Endothelial cell of umbilical vein (primary cell): ENCODE data around the gene CDK2. TPM values are rescaled to one million over a fixed set of nuclear protein-coding genes. Genes with fewer than 3 reads are reported as not detected.
"Not testable (repeated sequence)": the region's sequence is repeated elsewhere in the genome, so short reads cannot be mapped to it uniquely, and the experiment has no call there.

Experiments used
- BruUV-seq: library from RNA; stranded (reverse); fragments of 400-500 nt; replicated peaks from 2 replicates; lab custom pipeline; 2021; lab: Mats Ljungman, UMichigan
- CTCF ChIA-PET: fragments of 300-600, 350-600 bp; sonication (Branson Sonifier 250); formaldehyde crosslinking; loops from one replicate; lab custom pipeline; 2021; ENCODE audit warnings: antibody characterized with exemption, inconsistent platforms; lab: Charles Lee
- POLR2A ChIA-PET: fragments of 300-600, 350-600 bp; sonication (Branson Sonifier 250); formaldehyde crosslinking; loops from one replicate; lab custom pipeline; 2021; ENCODE audit warnings: antibody characterized with exemption, inconsistent platforms; lab: Charles Lee
- DNase-seq: peaks from one replicate; pipeline ENCODE4 v3.0.0-alpha.2; 2011; ENCODE audit warnings: low read depth, low spot score
- FAIRE-seq: peaks from 2 replicates; lab custom pipeline; 2011; peaks lifted over from hg19 to GRCh38; lab: Jason Lieb, UNC
- H2AFZ ChIP-seq: 2 replicates; pipeline ENCODE4 v1.6.0; 2012; ENCODE audit warnings: low read depth, low read length, control low read depth, inconsistent platforms
- H3K27ac ChIP-seq: 2 replicates; pipeline ENCODE4 v1.5.1; 2011; ENCODE audit warnings: low read depth, mild to moderate bottlenecking, control low read depth, low read length, moderate library complexity; ENCODE audit not compliant: insufficient read depth
- H3K27me3 ChIP-seq, 2 experiments: 2 replicates each; pipeline versions ENCODE4 v1.6.0 to v1.6.1; 2011; ENCODE audit warnings: low read length in 2 of 2, mixed read lengths in 1 of 2; ENCODE audit not compliant: control insufficient read depth in 2 of 2, insufficient read depth in 2 of 2
- H3K36me3 ChIP-seq, 2 experiments: 2 replicates in 1 of 2; 3 replicates in 1 of 2; pipeline ENCODE4 v1.5.1; 2011; ENCODE audit warnings: low read length in 2 of 2, mild to moderate bottlenecking in 1 of 2, moderate library complexity in 1 of 2; ENCODE audit not compliant: control insufficient read depth in 2 of 2, insufficient read depth in 2 of 2; ENCODE audit errors: extremely low read depth in 1 of 2
- H3K4me1 ChIP-seq: 3 replicates; pipeline ENCODE4 v1.5.1; 2011; ENCODE audit warnings: mild to moderate bottlenecking, low read length; ENCODE audit not compliant: control insufficient read depth, insufficient read depth; ENCODE audit errors: extremely low read depth
- H3K4me2 ChIP-seq: 2 replicates; pipeline ENCODE4 v1.6.1; 2011; ENCODE audit warnings: low read length, control low read depth, mixed read lengths; ENCODE audit not compliant: insufficient read depth
- H3K4me3 ChIP-seq, 3 experiments: fragments of 200-600 bp in 1 of 3; sonication (generic), shearing (Covaris generic) in 1 of 3; replicated peaks in 1 of 3; 2 replicates each; pipeline ENCODE4 v1.5.1; 2011 to 2016; ENCODE audit warnings: control low read depth in 3 of 3, low read length in 3 of 3, mild to moderate bottlenecking in 2 of 3, inconsistent platforms in 1 of 3, low read depth in 1 of 3, moderate library complexity in 1 of 3; ENCODE audit not compliant: insufficient read depth in 1 of 3
- H3K79me2 ChIP-seq: 2 replicates; pipeline ENCODE4 v1.6.0; 2012; ENCODE audit warnings: low read length, inconsistent platforms; ENCODE audit not compliant: control insufficient read depth, insufficient read depth
- H3K9ac ChIP-seq: replicated peaks from 2 replicates; pipeline ENCODE3; 2011; ENCODE audit warnings: low read length, control low read depth; ENCODE audit not compliant: insufficient read depth; ENCODE audit errors: extremely low read depth
- H3K9me1 ChIP-seq: replicated peaks from 3 replicates; pipeline ENCODE4 v1.6.0; 2011; ENCODE audit warnings: mild to moderate bottlenecking, low read length; ENCODE audit not compliant: control insufficient read depth, insufficient read depth; ENCODE audit errors: extremely low read depth
- H3K9me3 ChIP-seq: replicated peaks from 2 replicates; pipeline ENCODE4 v1.5.1; 2012; ENCODE audit warnings: low read length, inconsistent platforms; ENCODE audit not compliant: control insufficient read depth, insufficient read depth
- H4K20me1 ChIP-seq: replicated peaks from 2 replicates; pipeline ENCODE3; 2011; ENCODE audit warnings: mild to moderate bottlenecking, low read length; ENCODE audit not compliant: control insufficient read depth, insufficient read depth; ENCODE audit errors: extremely low read depth
- CTCF ChIP-seq, 2 donors: IDR thresholded peaks; 1 replicate in 1 of 2; 2 replicates in 1 of 2; pipeline ENCODE4 v1.5.1; 2011; ENCODE audit warnings: low read length in 2 of 2, mild to moderate bottlenecking in 2 of 2, moderate library complexity in 2 of 2, control low read depth in 1 of 2, inconsistent platforms in 1 of 2, low read depth in 1 of 2; ENCODE audit not compliant: insufficient read depth in 1 of 2; ENCODE audit errors: extremely low read depth in 1 of 2
- EZH2 ChIP-seq: IDR thresholded peaks from 2 replicates; pipeline ENCODE4 v1.6.1; 2012; ENCODE audit warnings: borderline replicate concordance, low read depth, mild to moderate bottlenecking, moderate library complexity, low read length, inconsistent platforms; ENCODE audit not compliant: severe bottlenecking
- FOS ChIP-seq: IDR thresholded peaks from 2 replicates; pipeline ENCODE4 v1.6.1; 2011; ENCODE audit warnings: mild to moderate bottlenecking, low read length, moderate library complexity, borderline replicate concordance; ENCODE audit not compliant: insufficient read depth
- GATA2 ChIP-seq: IDR thresholded peaks from 2 replicates; pipeline ENCODE4 v1.7.0; 2011; ENCODE audit warnings: low read depth, mild to moderate bottlenecking, moderate library complexity, mixed read lengths, low read length; ENCODE audit not compliant: insufficient read length, insufficient read depth
- JUN ChIP-seq: IDR thresholded peaks from 2 replicates; pipeline ENCODE4 v1.6.1; 2011; ENCODE audit warnings: borderline replicate concordance, low read depth; ENCODE audit not compliant: insufficient read length, insufficient read depth
- MYC ChIP-seq: IDR thresholded peaks from one replicate; pipeline ENCODE4 v1.6.1; 2011; ENCODE audit warnings: mild to moderate bottlenecking, low read depth, low read length
- POLR2A ChIP-seq: IDR thresholded peaks from 2 replicates; pipeline ENCODE4 v1.6.1; 2012; ENCODE audit warnings: low read depth, mild to moderate bottlenecking, control low read depth, low read length
- POLR2AphosphoS5 ChIP-seq: IDR thresholded peaks from 2 replicates; pipeline ENCODE4 v1.6.1; 2012; ENCODE audit warnings: low read depth, mild to moderate bottlenecking, control low read depth, low read length, moderate library complexity; ENCODE audit not compliant: insufficient read depth
- dilution Hi-C: fragments of 300-500 bp; cut with MboI; formaldehyde crosslinking; loops from one replicate; pipeline ENCODE4 v1.15.0; 2019; ENCODE audit warnings: low sequenced_read_pairs; ENCODE audit not compliant: extremely low pct_ligation_motif_present
- intact Hi-C: fragments of 100-400 bp; cut with micrococcal nuclease; formaldehyde crosslinking; loops from one replicate; pipeline ENCODE4 v1.10.0; 2022
- polyA plus RNA-seq, 4 experiments: library from polyadenylated mRNA; depleted of rRNA in 3 of 4; stranded (reverse) in 3 of 4; unstranded in 1 of 4; fragments of >200 nt; gene quantifications; 2 replicates each; pipeline versions ENCODE4 v1.2.1 to v1.2.3, GENCODE V29; 2011 to 2012; ENCODE audit warnings: missing spikeins in 1 of 4
- total RNA-seq: library from RNA; stranded (reverse); gene quantifications from 2 replicates; pipeline ENCODE4 v1.2.3, GENCODE V29; 2021
- TF ChIP-seq, protein P1 (sequence below): IDR thresholded peaks from 2 replicates; pipeline ENCODE4 v1.6.1; 2011; ENCODE audit not compliant: insufficient read depth, insufficient read length

CDK2 gene
- total and polyA plus RNA-seq, 2 donors (not counting 3 experiments of a cell fraction or from before 2014, with no cell fraction given), result 46.7 to 69.8 TPM

DNA sequence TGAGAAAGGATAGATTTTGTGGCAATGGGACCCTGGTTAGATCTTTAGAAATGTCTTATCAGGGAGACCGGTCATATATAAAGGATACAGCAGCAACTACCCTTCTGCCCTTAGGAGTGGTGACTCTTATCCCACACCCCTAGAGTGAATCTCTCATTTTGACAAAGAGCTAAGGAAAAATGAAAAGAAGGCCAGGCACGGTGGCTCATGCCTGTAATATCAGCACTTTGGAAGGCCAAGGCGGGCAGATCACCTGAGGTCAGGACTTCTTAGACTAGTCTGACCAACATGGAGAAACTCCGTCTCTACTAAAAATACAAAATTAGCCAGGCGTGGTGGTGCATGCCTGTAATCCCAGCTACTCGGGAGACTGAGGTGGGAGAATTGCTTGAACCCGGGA is 19.3 kb downstream of the CDK2 start:
- H3K27me3 ChIP-seq, H3K79me2 ChIP-seq, H2AFZ ChIP-seq, H3K9ac ChIP-seq, H3K4me1 ChIP-seq, H4K20me1 ChIP-seq, H3K27ac ChIP-seq, BruUV-seq, H3K4me2 ChIP-seq, H3K9me3 ChIP-seq, FAIRE-seq, H3K9me1 ChIP-seq, intact Hi-C loops, DNase-seq, H3K4me3 ChIP-seq: not testable (repeated sequence)
- peaks cover 17 to 21% of the 10 kb centered on the region in 2 experiments for H3K36me3 ChIP-seq
- dilution Hi-C loops, result loop anchor here (10.0 kb wide), 1 partner anchor 231 kb away; no protein-coding TSS in a partner anchor
- ChIA-PET CTCF (interaction anchor here (0.6 to 3.1 kb wide), 6 partner anchors 10 to 247 kb away, joined by 3 to 20 read pairs (median 5); partner anchors contain the start of genes RAB5B and SUOX), POLR2A (interaction anchor here (1.2 kb wide), 1 partner anchor 12 kb away, joined by 3 read pairs; the partner anchor contains the start of gene RAB5B)

- Histone ChIP-seq H3K27me3 (no peaks in the 10 kb centered on the region), H3K9ac (no peak overlapping the region), H3K9me1 (no peaks in the 10 kb centered on the region), H4K20me1 (no peaks in the 10 kb centered on the region), H3K4me1 (no peaks in the 10 kb centered on the region), H3K4me2 (no peak overlapping the region), H2AFZ (no peak overlapping the region), H3K36me3 (peaks cover 27 to 31% of the 10 kb centered on the region in 2 experiments), H3K9me3 (no peaks in the 10 kb centered on the region), H3K27ac (no peak overlapping the region), H3K79me2 (no peaks in the 10 kb centered on the region), H3K4me3 (no peak overlapping the region)
- ChIA-PET POLR2A (no interaction called here), CTCF (interaction anchor here (1.2 kb wide), 1 partner anchor 38 kb away, joined by 9 read pairs; no protein-coding TSS in a partner anchor)
- DNase-seq, result no peak
- no peak for FAIRE-seq
- dilution Hi-C loops (no loop called here), intact Hi-C loops (no loop called here)
- TF ChIP-seq CTCF (IDR thresholded peaks at IDR 0.05; ENCODE audit: extremely low read depth in 1 of 2, insufficient read depth in 1 of 2, low read depth in 1 of 2, low read length in 2 of 2) (no peak), GATA2 (no peak), EZH2 (no peak), POLR2A (no peak), JUN (no peak), FOS (no peak), POLR2AphosphoS5 (no peak), MYC (no peak)
- TF ChIP-seq, protein P1, sequence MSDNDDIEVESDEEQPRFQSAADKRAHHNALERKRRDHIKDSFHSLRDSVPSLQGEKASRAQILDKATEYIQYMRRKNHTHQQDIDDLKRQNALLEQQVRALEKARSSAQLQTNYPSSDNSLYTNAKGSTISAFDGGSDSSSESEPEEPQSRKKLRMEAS, result no peak
- BruUV-seq, result no TSS peak
These were observed 24.5 kb downstream of the CDK2 start for GRCh38 chr12:55991110-55991509.
